Kidney capillary endothelial cell (primary cell): ENCODE data around the gene ARHGAP15.

Experiments used
- DNase-seq: peaks from one replicate; pipeline ENCODE4 v3.0.0-alpha.2; 2018; ENCODE audit warnings: low spot score

The ARHGAP15 gene

GRCh38 chr2:143401861-143402260, 272.6 kb downstream of the ARHGAP15 start:
- DNase-seq = no peak

- DNase-seq = no peak
These were observed 273.2 kb downstream of the ARHGAP15 start for GRCh38 chr2:143402451-143402850.

- no peak for DNase-seq
These were observed 281.1 kb downstream of the ARHGAP15 start for GRCh38 chr2:143410082-143410897.

- no peak for DNase-seq
These were observed 286.4 kb downstream of the ARHGAP15 start for GRCh38 chr2:143415571-143415970.

GRCh38 chr2:143417428-143417827, 288.2 kb downstream of the ARHGAP15 start:
- no peak for DNase-seq

GRCh38 chr2:143420313-143420712, 291.1 kb downstream of the ARHGAP15 start:
- DNase-seq = no peak

GRCh38 chr2:143422681-143423080, 293.5 kb downstream of the ARHGAP15 start:
- no peak for DNase-seq

- DNase-seq = no peak
These were observed 296.7 kb downstream of the ARHGAP15 start for GRCh38 chr2:143425896-143426295.

GRCh38 chr2:143426296-143426695, 297.1 kb downstream of the ARHGAP15 start:
- no peak for DNase-seq

- DNase-seq = no peak
These were observed 299.5 kb downstream of the ARHGAP15 start for GRCh38 chr2:143428700-143429099.

GRCh38 chr2:143429932-143430679, 300.9 kb downstream of the ARHGAP15 start:
- DNase-seq = no peak

GRCh38 chr2:143431316-143431715, 302.1 kb downstream of the ARHGAP15 start:
- no peak for DNase-seq

- no peak for DNase-seq
These were observed 304.0 kb downstream of the ARHGAP15 start for GRCh38 chr2:143433251-143433650.

- DNase-seq = no peak
These were observed 304.6 kb downstream of the ARHGAP15 start for GRCh38 chr2:143433840-143434239.

GRCh38 chr2:143434445-143434844, 305.2 kb downstream of the ARHGAP15 start:
- no peak for DNase-seq

GRCh38 chr2:143435131-143435530, 305.9 kb downstream of the ARHGAP15 start:
- DNase-seq = no peak

GRCh38 chr2:143436951-143437350, 307.7 kb downstream of the ARHGAP15 start:
- no peak for DNase-seq

- DNase-seq = no peak
These were observed 311.3 kb downstream of the ARHGAP15 start for GRCh38 chr2:143440411-143441012.

- no peak for DNase-seq
These were observed 313.0 kb downstream of the ARHGAP15 start for GRCh38 chr2:143442193-143442592.

GRCh38 chr2:143451642-143452281, 322.5 kb downstream of the ARHGAP15 start:
- peak; percentile 46 for DNase-seq

- DNase-seq = no peak
These were observed 323.7 kb downstream of the ARHGAP15 start for GRCh38 chr2:143452817-143453451.

GRCh38 chr2:143453981-143454511, 324.8 kb downstream of the ARHGAP15 start:
- DNase-seq = no peak
